Astrocyte (in vitro differentiated cells and primary cell): ENCODE results near the gene TRAPPC14. TPM values are rescaled to one million over a fixed set of nuclear protein-coding genes. Genes with fewer than 3 reads are reported as not detected.
A peak's percentile ranks its signal among the peaks of the same experiment; 100 is the strongest.

Experiments
- DNase-seq: peaks from one replicate; pipeline ENCODE4 v3.0.0-alpha.2; 2010; ENCODE audit warnings: low read depth
- FAIRE-seq: peaks from 2 replicates; lab custom pipeline; 2011; peaks lifted over from hg19 to GRCh38; lab: Jason Lieb, UNC
- H2AFZ ChIP-seq: 2 replicates; pipeline ENCODE4 v1.6.0; 2012; ENCODE audit warnings: low read depth, low read length, inconsistent platforms
- H3K27ac ChIP-seq: 2 replicates; pipeline ENCODE4 v1.5.1; 2011; ENCODE audit warnings: low read depth, low read length, inconsistent platforms
- H3K27me3 ChIP-seq: 2 replicates; pipeline ENCODE4 v1.6.0; 2011; ENCODE audit warnings: low read length, inconsistent platforms; ENCODE audit not compliant: insufficient read depth
- H3K36me3 ChIP-seq: 2 replicates; pipeline ENCODE4 v1.5.1; 2011; ENCODE audit warnings: low read length, inconsistent platforms; ENCODE audit not compliant: insufficient read depth
- H3K4me1 ChIP-seq: 2 replicates; pipeline ENCODE4 v1.5.1; 2011; ENCODE audit warnings: low read length, inconsistent platforms; ENCODE audit not compliant: insufficient read depth
- H3K4me2 ChIP-seq: 2 replicates; pipeline ENCODE4 v1.6.0; 2012; ENCODE audit warnings: low read length, inconsistent platforms
- H3K4me3 ChIP-seq: 2 replicates; pipeline ENCODE4 v1.5.1; 2011; ENCODE audit warnings: low read depth, mild to moderate bottlenecking, low read length, inconsistent platforms; ENCODE audit not compliant: insufficient read depth
- H3K79me2 ChIP-seq: 2 replicates; pipeline ENCODE4 v1.6.0; 2012; ENCODE audit warnings: mild to moderate bottlenecking, low read length, inconsistent platforms; ENCODE audit not compliant: insufficient read depth
- H3K9ac ChIP-seq: 2 replicates; pipeline ENCODE4 v1.6.0; 2012; ENCODE audit warnings: mild to moderate bottlenecking, low read length, inconsistent platforms
- H3K9me3 ChIP-seq: 2 replicates; pipeline ENCODE4 v1.5.1; 2012; ENCODE audit warnings: low read depth, mild to moderate bottlenecking, low read length, inconsistent platforms; ENCODE audit not compliant: insufficient read depth
- H4K20me1 ChIP-seq: 2 replicates; pipeline ENCODE4 v1.6.0; 2012; ENCODE audit warnings: low read length, inconsistent platforms; ENCODE audit not compliant: insufficient read depth
- H3K27ac Mint-ChIP-seq: one replicate; pipeline ENCODE4 v1.8.0; 2021; ENCODE audit warnings: mild to moderate bottlenecking, mixed read lengths; ENCODE audit not compliant: unreplicated experiment
- H3K27me3 Mint-ChIP-seq: one replicate; pipeline ENCODE4 v1.8.0; 2021; ENCODE audit warnings: low read depth, mixed read lengths; ENCODE audit not compliant: unreplicated experiment
- H3K36me3 Mint-ChIP-seq: one replicate; pipeline ENCODE4 v1.8.0; 2021; ENCODE audit warnings: low read depth, mixed read lengths; ENCODE audit not compliant: unreplicated experiment
- H3K4me1 Mint-ChIP-seq: one replicate; pipeline ENCODE4 v1.8.0; 2021; ENCODE audit warnings: low read depth, mixed read lengths; ENCODE audit not compliant: unreplicated experiment
- H3K4me3 Mint-ChIP-seq: one replicate; pipeline ENCODE4 v1.8.0; 2021; ENCODE audit warnings: mild to moderate bottlenecking, moderate library complexity, mixed read lengths; ENCODE audit not compliant: unreplicated experiment
- H3K9me3 Mint-ChIP-seq: one replicate; pipeline ENCODE4 v1.8.0; 2021; ENCODE audit warnings: mild to moderate bottlenecking, mixed read lengths; ENCODE audit not compliant: unreplicated experiment
- EZH2 ChIP-seq: IDR thresholded peaks from 2 replicates; pipeline ENCODE4 v1.6.1; 2012; ENCODE audit warnings: mild to moderate bottlenecking, low read length, inconsistent platforms; ENCODE audit not compliant: insufficient read depth
- total RNA-seq: library from RNA; stranded (reverse); gene quantifications from 2 replicates; pipeline ENCODE4 v1.2.1, GENCODE V29; 2021
- TF ChIP-seq, protein P1 (sequence below): IDR thresholded peaks from 2 replicates; pipeline ENCODE4 v1.5.1; 2011; ENCODE audit warnings: low read depth, mild to moderate bottlenecking, inconsistent platforms, low read length, moderate library complexity; ENCODE audit not compliant: insufficient read depth

The TRAPPC14 gene
- total RNA-seq, 1 donor from 2014 or later: 18.7 TPM

DNA sequence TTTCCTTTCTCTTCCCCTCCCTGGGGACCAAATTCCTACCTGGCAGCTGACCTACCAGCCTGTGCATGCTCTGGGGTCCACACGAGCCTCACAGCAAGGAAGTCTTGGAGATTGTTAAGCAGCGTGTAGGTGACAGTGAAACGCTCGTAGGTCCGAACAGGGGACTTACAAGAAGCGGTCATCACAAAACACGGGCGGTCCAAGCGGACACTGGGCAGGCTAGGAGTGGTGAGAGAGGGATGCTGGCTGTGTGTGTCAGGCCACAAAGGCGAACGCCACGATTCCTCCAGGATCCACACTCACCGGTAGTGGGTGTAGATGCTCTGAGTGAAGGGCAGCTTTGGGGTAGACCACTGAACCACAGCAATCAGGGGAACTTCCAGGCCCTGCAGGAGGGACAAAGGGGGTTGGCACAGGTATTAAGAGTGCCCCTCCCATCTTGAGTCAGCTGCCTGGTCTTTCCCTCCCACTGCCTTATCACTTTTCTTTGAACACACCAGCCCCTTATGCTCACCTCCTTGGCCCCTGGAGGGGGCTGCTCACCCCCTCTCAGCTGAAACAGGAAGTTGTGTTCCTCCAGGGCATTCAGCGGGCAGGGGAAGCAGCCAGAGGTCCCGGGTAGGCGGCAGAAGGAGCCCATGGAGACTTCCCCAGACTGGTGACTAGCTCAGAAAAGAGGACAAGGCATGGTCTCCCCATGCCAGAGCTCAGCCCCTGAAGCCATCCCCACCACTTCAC is 2.0 kb downstream of the TRAPPC14 start:
- H3K27ac ChIP-seq: no peak overlapping the region
- H3K9ac ChIP-seq: peak overlapping the region; percentile 93
- Mint-ChIP-seq H3K4me3 (peak overlapping the region; percentile 50), H3K27ac (no peak overlapping the region), H3K27me3 (no peaks in the 10 kb centered on the region), H3K4me1 (peaks cover 7% of the 10 kb centered on the region), H3K9me3 (no peaks in the 10 kb centered on the region), H3K36me3 (peaks cover 10% of the 10 kb centered on the region)
- H3K9me3 ChIP-seq: no peaks in the 10 kb centered on the region
- H3K4me1 ChIP-seq: peaks cover 7% of the 10 kb centered on the region
- DNase-seq (no peak), FAIRE-seq (no peak)
- no peak overlapping the region for H2AFZ ChIP-seq
- peak overlapping the region; percentile 92 for H3K4me2 ChIP-seq
- H3K27me3 ChIP-seq: no peaks in the 10 kb centered on the region
- peaks cover 47% of the 10 kb centered on the region for H4K20me1 ChIP-seq
- peaks cover 35% of the 10 kb centered on the region for H3K79me2 ChIP-seq
- H3K36me3 ChIP-seq: peaks cover 9% of the 10 kb centered on the region
- TF ChIP-seq EZH2: no peak
- TF ChIP-seq, protein P1, sequence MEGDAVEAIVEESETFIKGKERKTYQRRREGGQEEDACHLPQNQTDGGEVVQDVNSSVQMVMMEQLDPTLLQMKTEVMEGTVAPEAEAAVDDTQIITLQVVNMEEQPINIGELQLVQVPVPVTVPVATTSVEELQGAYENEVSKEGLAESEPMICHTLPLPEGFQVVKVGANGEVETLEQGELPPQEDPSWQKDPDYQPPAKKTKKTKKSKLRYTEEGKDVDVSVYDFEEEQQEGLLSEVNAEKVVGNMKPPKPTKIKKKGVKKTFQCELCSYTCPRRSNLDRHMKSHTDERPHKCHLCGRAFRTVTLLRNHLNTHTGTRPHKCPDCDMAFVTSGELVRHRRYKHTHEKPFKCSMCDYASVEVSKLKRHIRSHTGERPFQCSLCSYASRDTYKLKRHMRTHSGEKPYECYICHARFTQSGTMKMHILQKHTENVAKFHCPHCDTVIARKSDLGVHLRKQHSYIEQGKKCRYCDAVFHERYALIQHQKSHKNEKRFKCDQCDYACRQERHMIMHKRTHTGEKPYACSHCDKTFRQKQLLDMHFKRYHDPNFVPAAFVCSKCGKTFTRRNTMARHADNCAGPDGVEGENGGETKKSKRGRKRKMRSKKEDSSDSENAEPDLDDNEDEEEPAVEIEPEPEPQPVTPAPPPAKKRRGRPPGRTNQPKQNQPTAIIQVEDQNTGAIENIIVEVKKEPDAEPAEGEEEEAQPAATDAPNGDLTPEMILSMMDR: no peak
- peak overlapping the region; percentile 77 for H3K4me3 ChIP-seq

- H3K4me1 ChIP-seq: peaks cover 7% of the 10 kb centered on the region
- no peak overlapping the region for H3K4me3 ChIP-seq
- H3K27ac Mint-ChIP-seq: no peak overlapping the region
- H3K79me2 ChIP-seq: peaks cover 35% of the 10 kb centered on the region
- H3K4me1 Mint-ChIP-seq: peaks cover 7% of the 10 kb centered on the region
- no peaks in the 10 kb centered on the region for H3K9me3 Mint-ChIP-seq
- FAIRE-seq (no peak), DNase-seq (no peak)
- no peak overlapping the region for H2AFZ ChIP-seq
- peaks cover 47% of the 10 kb centered on the region for H4K20me1 ChIP-seq
- H3K36me3 Mint-ChIP-seq: peaks cover 10% of the 10 kb centered on the region
- peak overlapping the region; percentile 18 for H3K9ac ChIP-seq
- no peak overlapping the region for H3K27ac ChIP-seq
- no peak overlapping the region for H3K4me2 ChIP-seq
- no peaks in the 10 kb centered on the region for H3K27me3 ChIP-seq
- H3K4me3 Mint-ChIP-seq: no peak overlapping the region
- no peaks in the 10 kb centered on the region for H3K9me3 ChIP-seq
- no peaks in the 10 kb centered on the region for H3K27me3 Mint-ChIP-seq
- no peak for TF ChIP-seq EZH2
- TF ChIP-seq, protein P1: no peak
- H3K36me3 ChIP-seq: peaks cover 9% of the 10 kb centered on the region
Measured at GRCh38 chr7:100155553-100156317, 2.8 kb downstream of the TRAPPC14 start.
